Stimulated activated naive CD8-positive, alpha-beta T cell treated with anti-CD3 and anti-CD28 coated beads, Interleukin-15, amount 100 ng/mL, for 72 hours (primary cell): ENCODE results near the gene ERGIC1.
A peak's percentile ranks its signal among the peaks of the same experiment; 100 is the strongest.
"Not testable (repeated sequence)": the region's sequence is repeated elsewhere in the genome, so short reads cannot be mapped to it uniquely, and the experiment has no call there.

Experiments used
- ATAC-seq: fragments of 150-1000 bp; cut with Tn5 transposase; 2 replicates; pipeline ENCODE4 v1.10.0; 2021; ENCODE audit warnings: mild to moderate bottlenecking, moderate library complexity
- DNase-seq, 2 donors: peaks; one replicate each; pipeline ENCODE4 v3.0.0; 2021 to 2022
- H3K27ac Mint-ChIP-seq, 2 donors: one replicate each; pipeline ENCODE4 v1.8.0; 2022; ENCODE audit warnings: mild to moderate bottlenecking in 2 of 2, mixed read lengths in 2 of 2, moderate library complexity in 2 of 2
- H3K27me3 Mint-ChIP-seq: one replicate; pipeline ENCODE4 v1.8.0; 2022; ENCODE audit warnings: mixed read lengths
- H3K4me1 Mint-ChIP-seq: one replicate; pipeline ENCODE4 v1.8.0; 2022; ENCODE audit warnings: mild to moderate bottlenecking, mixed read lengths
- H3K4me3 Mint-ChIP-seq, 2 donors: one replicate each; pipeline ENCODE4 v1.8.0; 2022; ENCODE audit warnings: mild to moderate bottlenecking in 2 of 2, mixed read lengths in 2 of 2, moderate library complexity in 1 of 2
- H3K9me3 Mint-ChIP-seq, 2 donors: one replicate each; pipeline ENCODE4 v1.8.0; 2022; ENCODE audit warnings: mixed read lengths in 2 of 2

The ERGIC1 gene

GRCh38 chr5:172858990-172859811 lies 25.1 kb downstream of the ERGIC1 start:
- Mint-ChIP-seq H3K27ac (no peak overlapping the region), H3K4me1 (peaks cover 64% of the 10 kb centered on the region), H3K9me3 (no peaks in the 10 kb centered on the region), H3K4me3 (no peak overlapping the region), H3K27me3 (no peaks in the 10 kb centered on the region)
- no peak for DNase-seq
- no peak for ATAC-seq

GRCh38 chr5:172859966-172860365 lies 25.9 kb downstream of the ERGIC1 start:
- Mint-ChIP-seq H3K4me1 (peaks cover 56% of the 10 kb centered on the region), H3K27ac (no peak overlapping the region), H3K9me3 (no peaks in the 10 kb centered on the region), H3K4me3 (no peak overlapping the region), H3K27me3 (no peaks in the 10 kb centered on the region)
- DNase-seq (no peak), ATAC-seq (no peak)

GRCh38 chr5:172860520-172861443 lies 26.7 kb downstream of the ERGIC1 start:
- H3K4me3 Mint-ChIP-seq = no peak overlapping the region
- ATAC-seq = peak; percentile 33
- peak overlapping the region; percentile 4 to 28 for H3K27ac Mint-ChIP-seq
- H3K27me3 Mint-ChIP-seq = no peaks in the 10 kb centered on the region
- peaks cover 52% of the 10 kb centered on the region for H3K4me1 Mint-ChIP-seq
- no peaks in the 10 kb centered on the region for H3K9me3 Mint-ChIP-seq
- DNase-seq = no peak

- Mint-ChIP-seq H3K9me3 (no peaks in the 10 kb centered on the region), H3K4me3 (no peak overlapping the region), H3K27me3 (no peaks in the 10 kb centered on the region), H3K27ac (peak overlapping the region in 1 of 2 donors; percentile 4), H3K4me1 (peaks cover 50% of the 10 kb centered on the region)
- ATAC-seq = no peak
- DNase-seq = no peak
Measured at GRCh38 chr5:172861461-172861860, 27.4 kb downstream of the ERGIC1 start.

GRCh38 chr5:172862165-172862801 lies 28.2 kb downstream of the ERGIC1 start:
- H3K27ac Mint-ChIP-seq = no peak overlapping the region
- no peak overlapping the region for H3K4me3 Mint-ChIP-seq
- ATAC-seq = no peak

GRCh38 chr5:172864171-172864570 lies 30.1 kb downstream of the ERGIC1 start:
- not testable (repeated sequence) for H3K4me3 Mint-ChIP-seq, DNase-seq, H3K9me3 Mint-ChIP-seq, H3K27ac Mint-ChIP-seq, ATAC-seq, H3K27me3 Mint-ChIP-seq
- peaks cover 66% of the 10 kb centered on the region for H3K4me1 Mint-ChIP-seq

More at GRCh38 chr5:172862165-172862801, 28.2 kb downstream of the ERGIC1 start:
- no peaks in the 10 kb centered on the region for H3K27me3 Mint-ChIP-seq
- no peaks in the 10 kb centered on the region for H3K9me3 Mint-ChIP-seq
- peaks cover 52% of the 10 kb centered on the region for H3K4me1 Mint-ChIP-seq
- DNase-seq = no peak

GRCh38 chr5:172864747-172865146 lies 30.7 kb downstream of the ERGIC1 start:
- DNase-seq = no peak
- no peak overlapping the region for H3K27ac Mint-ChIP-seq
- H3K4me3 Mint-ChIP-seq = no peak overlapping the region

GRCh38 chr5:172866378-172866777 lies 32.3 kb downstream of the ERGIC1 start:
- DNase-seq (no peak), ATAC-seq (no peak)
- Mint-ChIP-seq H3K9me3 (no peaks in the 10 kb centered on the region), H3K27ac (no peak overlapping the region), H3K27me3 (no peaks in the 10 kb centered on the region), H3K4me1 (peaks cover 50% of the 10 kb centered on the region), H3K4me3 (no peak overlapping the region)

More at GRCh38 chr5:172864747-172865146, 30.7 kb downstream of the ERGIC1 start:
- Mint-ChIP-seq H3K4me1 (peaks cover 66% of the 10 kb centered on the region), H3K27me3 (no peaks in the 10 kb centered on the region), H3K9me3 (no peaks in the 10 kb centered on the region)
- no peak for ATAC-seq

GRCh38 chr5:172866802-172867748 lies 33.0 kb downstream of the ERGIC1 start:
- peaks cover 44% of the 10 kb centered on the region for H3K4me1 Mint-ChIP-seq
- H3K9me3 Mint-ChIP-seq = no peaks in the 10 kb centered on the region
- DNase-seq (no peak), ATAC-seq (no peak)
- H3K4me3 Mint-ChIP-seq = no peak overlapping the region
- H3K27me3 Mint-ChIP-seq = no peaks in the 10 kb centered on the region
- H3K27ac Mint-ChIP-seq = peak overlapping the region in 1 of 2 donors; percentile 36

- peaks cover 38% of the 10 kb centered on the region for H3K4me1 Mint-ChIP-seq
- DNase-seq (no peak), ATAC-seq (no peak)
- H3K4me3 Mint-ChIP-seq = no peak overlapping the region
- H3K27ac Mint-ChIP-seq = peak overlapping the region in 1 of 2 donors; percentile 36
- H3K27me3 Mint-ChIP-seq = no peaks in the 10 kb centered on the region
- no peaks in the 10 kb centered on the region for H3K9me3 Mint-ChIP-seq
Measured at GRCh38 chr5:172867761-172868435, 33.8 kb downstream of the ERGIC1 start.

GRCh38 chr5:172868436-172868923 lies 34.4 kb downstream of the ERGIC1 start:
- no peaks in the 10 kb centered on the region for H3K9me3 Mint-ChIP-seq
- H3K4me1 Mint-ChIP-seq = peaks cover 38% of the 10 kb centered on the region
- DNase-seq = no peak
- H3K4me3 Mint-ChIP-seq = no peak overlapping the region
- peak; percentile 64 for ATAC-seq
- H3K27me3 Mint-ChIP-seq = no peaks in the 10 kb centered on the region
- peak overlapping the region in 1 of 2 donors; percentile 69 for H3K27ac Mint-ChIP-seq

- Mint-ChIP-seq H3K4me3 (no peak overlapping the region), H3K9me3 (no peaks in the 10 kb centered on the region), H3K27ac (peak overlapping the region in 1 of 2 donors; percentile 72), H3K4me1 (peaks cover 38% of the 10 kb centered on the region), H3K27me3 (no peaks in the 10 kb centered on the region)
- DNase-seq (no peak), ATAC-seq (peak; percentile 15)
Measured at GRCh38 chr5:172868924-172869591, 35.0 kb downstream of the ERGIC1 start.

- DNase-seq (no peak), ATAC-seq (no peak)
- peaks cover 38% of the 10 kb centered on the region for H3K4me1 Mint-ChIP-seq
- no peaks in the 10 kb centered on the region for H3K27me3 Mint-ChIP-seq
- no peak overlapping the region for H3K27ac Mint-ChIP-seq
- H3K9me3 Mint-ChIP-seq = no peaks in the 10 kb centered on the region
- no peak overlapping the region for H3K4me3 Mint-ChIP-seq
Measured at GRCh38 chr5:172869691-172870090, 35.6 kb downstream of the ERGIC1 start.
